CD4-positive, CD25-positive, alpha-beta regulatory T cell (primary cell): ENCODE measurements around the gene UTF1. TPM values are rescaled to one million over a fixed set of nuclear protein-coding genes. Genes with fewer than 3 reads are reported as not detected.

Source experiments
- ATAC-seq, 2 donors: fragments of 150-1000 bp; cut with Tn5 transposase; one replicate each; pipeline ENCODE4 v1.10.0; 2021; ENCODE audit warnings: low read depth in 2 of 2, moderate number of reproducible peaks in 2 of 2, moderate library complexity in 1 of 2
- DNase-seq, 3 donors: peaks; one replicate each; pipeline versions ENCODE4 v3.0.0 to v3.0.0-alpha.2; 2012 to 2022; ENCODE audit warnings: mixed read lengths in 1 of 3
- H3K27ac ChIP-seq: one replicate; pipeline ENCODE4 v1.7.0; 2013; ENCODE audit warnings: mild to moderate bottlenecking, low read length; ENCODE audit not compliant: insufficient read depth, poor library complexity, severe bottlenecking
- H3K27me3 ChIP-seq: one replicate; pipeline ENCODE4 v1.7.0; 2013; ENCODE audit warnings: low read length; ENCODE audit not compliant: control insufficient read depth, insufficient read depth
- H3K36me3 ChIP-seq: one replicate; pipeline ENCODE4 v1.7.0; 2013; ENCODE audit warnings: mild to moderate bottlenecking, low read length, moderate library complexity; ENCODE audit not compliant: control insufficient read depth, insufficient read depth
- H3K4me1 ChIP-seq: 2 replicates; pipeline ENCODE4 v1.7.0; 2013; ENCODE audit warnings: mild to moderate bottlenecking, low read length; ENCODE audit not compliant: insufficient read depth, control insufficient read depth, poor library complexity, severe bottlenecking
- H3K4me3 ChIP-seq: one replicate; pipeline ENCODE4 v1.7.0; 2013; ENCODE audit warnings: low read depth, mild to moderate bottlenecking, low read length, moderate library complexity
- H3K9me3 ChIP-seq, 2 experiments: 1 replicate in 1 of 2; 2 replicates in 1 of 2; pipeline ENCODE4 v1.7.0; 2013; ENCODE audit warnings: low read length in 2 of 2, mild to moderate bottlenecking in 1 of 2, moderate library complexity in 1 of 2; ENCODE audit not compliant: control insufficient read depth in 2 of 2
- H3K27ac Mint-ChIP-seq, 3 donors: one replicate each; pipeline ENCODE4 v1.8.0; 2020 to 2022; ENCODE audit warnings: mild to moderate bottlenecking in 3 of 3, mixed read lengths in 3 of 3, moderate library complexity in 2 of 3
- H3K27me3 Mint-ChIP-seq: one replicate; pipeline ENCODE4 v1.8.0; 2022; ENCODE audit warnings: mild to moderate bottlenecking, mixed read lengths
- H3K36me3 Mint-ChIP-seq: one replicate; pipeline ENCODE4 v1.8.0; 2020; ENCODE audit warnings: mixed read lengths
- H3K4me1 Mint-ChIP-seq, 4 donors: one replicate each; pipeline ENCODE4 v1.8.0; 2020 to 2022; ENCODE audit warnings: mixed read lengths in 4 of 4, mild to moderate bottlenecking in 1 of 4
- H3K4me3 Mint-ChIP-seq, 4 donors: one replicate each; pipeline ENCODE4 v1.8.0; 2020 to 2022; ENCODE audit warnings: mild to moderate bottlenecking in 4 of 4, mixed read lengths in 4 of 4, moderate library complexity in 3 of 4
- H3K9me3 Mint-ChIP-seq, 7 donors: one replicate each; pipeline ENCODE4 v1.8.0; 2020 to 2022; ENCODE audit warnings: mixed read lengths in 7 of 7, mild to moderate bottlenecking in 3 of 7, moderate library complexity in 2 of 7
- polyA plus RNA-seq, 4 donors: library from polyadenylated mRNA; unstranded; fragments of 300-500 nt; fragmentation: Illumina TruSeq; gene quantifications; one replicate each; pipeline ENCODE4 v1.2.3, GENCODE V29; 2021
- total RNA-seq: library from RNA; stranded (reverse); gene quantifications from one replicate; pipeline ENCODE4 v1.2.3, GENCODE V29; 2022

UTF1 gene
- total and polyA plus RNA-seq, 5 donors from 2014 or later, result not detected

GRCh38 chr10:133251388-133252222, 21.6 kb downstream of the UTF1 start:
- no peaks in the 10 kb centered on the region for H3K27me3 Mint-ChIP-seq
- Histone ChIP-seq H3K4me3 (no peak overlapping the region), H3K36me3 (no peaks in the 10 kb centered on the region), H3K27me3 (no peaks in the 10 kb centered on the region), H3K27ac (no peak overlapping the region), H3K9me3 (no peaks in the 10 kb centered on the region), H3K4me1 (no peaks in the 10 kb centered on the region)
- H3K27ac Mint-ChIP-seq, result no peak overlapping the region
- peaks cover 0 to 4% (median 0%) of the 10 kb centered on the region in 4 donors for H3K4me1 Mint-ChIP-seq
- peaks cover 0 to 2% (median 0%) of the 10 kb centered on the region in 7 donors for H3K9me3 Mint-ChIP-seq
- ATAC-seq (no peak), DNase-seq (no peak)
- H3K36me3 Mint-ChIP-seq, result no peaks in the 10 kb centered on the region
- no peak overlapping the region for H3K4me3 Mint-ChIP-seq

GRCh38 chr10:133252223-133252552, 22.2 kb downstream of the UTF1 start:
- no peak overlapping the region for H3K4me3 Mint-ChIP-seq
- H3K27ac ChIP-seq, result no peak overlapping the region
- ATAC-seq, result no peak
- peaks cover 0 to 2% (median 0%) of the 10 kb centered on the region in 7 donors for H3K9me3 Mint-ChIP-seq
- peaks cover 0 to 7% (median 0%) of the 10 kb centered on the region in 4 donors for H3K4me1 Mint-ChIP-seq
- H3K27me3 Mint-ChIP-seq, result no peaks in the 10 kb centered on the region
- peaks cover 3% of the 10 kb centered on the region for H3K4me1 ChIP-seq
- no peaks in the 10 kb centered on the region for H3K27me3 ChIP-seq
- H3K27ac Mint-ChIP-seq, result no peak overlapping the region
- H3K36me3 ChIP-seq, result no peaks in the 10 kb centered on the region
- H3K4me3 ChIP-seq, result no peak overlapping the region
- no peaks in the 10 kb centered on the region for H3K9me3 ChIP-seq
- no peaks in the 10 kb centered on the region for H3K36me3 Mint-ChIP-seq
- no peak for DNase-seq

- ATAC-seq (no peak), DNase-seq (no peak)
- Histone ChIP-seq H3K27me3 (no peaks in the 10 kb centered on the region), H3K4me3 (no peak overlapping the region), H3K9me3 (no peaks in the 10 kb centered on the region), H3K36me3 (no peaks in the 10 kb centered on the region), H3K27ac (no peak overlapping the region), H3K4me1 (peaks cover 15% of the 10 kb centered on the region)
- peaks cover 0 to 2% (median 0%) of the 10 kb centered on the region in 7 donors for H3K9me3 Mint-ChIP-seq
- peaks cover 0 to 19% (median 0%) of the 10 kb centered on the region in 4 donors for H3K4me1 Mint-ChIP-seq
- H3K4me3 Mint-ChIP-seq, result no peak overlapping the region
- H3K36me3 Mint-ChIP-seq, result no peaks in the 10 kb centered on the region
- H3K27me3 Mint-ChIP-seq, result no peaks in the 10 kb centered on the region
- peak overlapping the region in 1 of 3 donors; percentile 73 for H3K27ac Mint-ChIP-seq
These were observed 23.4 kb downstream of the UTF1 start for GRCh38 chr10:133253361-133253955.

- no peak for DNase-seq
- peaks cover 27% of the 10 kb centered on the region for H3K4me1 ChIP-seq
- H3K9me3 Mint-ChIP-seq, result peaks cover 0 to 2% (median 0%) of the 10 kb centered on the region in 7 donors
- H3K27me3 ChIP-seq, result no peaks in the 10 kb centered on the region
- peaks cover 0 to 27% (median 7%) of the 10 kb centered on the region in 4 donors for H3K4me1 Mint-ChIP-seq
- H3K27ac ChIP-seq, result no peak overlapping the region
- H3K27ac Mint-ChIP-seq, result peak overlapping the region in 1 of 3 donors; percentile 18
- no peak overlapping the region for H3K4me3 ChIP-seq
- peak overlapping the region in 1 of 4 donors; percentile 22 for H3K4me3 Mint-ChIP-seq
- ATAC-seq, result no peak
- no peaks in the 10 kb centered on the region for H3K27me3 Mint-ChIP-seq
- H3K36me3 Mint-ChIP-seq, result no peaks in the 10 kb centered on the region
- no peaks in the 10 kb centered on the region for H3K36me3 ChIP-seq
- no peaks in the 10 kb centered on the region for H3K9me3 ChIP-seq
These were observed 24.6 kb downstream of the UTF1 start for GRCh38 chr10:133254421-133255120.

GRCh38 chr10:133255323-133255722, 25.3 kb downstream of the UTF1 start:
- peaks cover 32% of the 10 kb centered on the region for H3K4me1 ChIP-seq
- H3K27me3 ChIP-seq, result no peaks in the 10 kb centered on the region
- no peaks in the 10 kb centered on the region for H3K36me3 Mint-ChIP-seq
- DNase-seq (no peak), ATAC-seq (no peak)
- no peak overlapping the region for H3K4me3 Mint-ChIP-seq
- H3K4me1 Mint-ChIP-seq, result peaks cover 0 to 35% (median 12%) of the 10 kb centered on the region in 4 donors
- peaks cover 0 to 2% (median 0%) of the 10 kb centered on the region in 7 donors for H3K9me3 Mint-ChIP-seq
- no peaks in the 10 kb centered on the region for H3K27me3 Mint-ChIP-seq
- no peak overlapping the region for H3K4me3 ChIP-seq
- no peak overlapping the region for H3K27ac ChIP-seq
- no peaks in the 10 kb centered on the region for H3K9me3 ChIP-seq
- no peaks in the 10 kb centered on the region for H3K36me3 ChIP-seq
- no peak overlapping the region for H3K27ac Mint-ChIP-seq

- ATAC-seq (no peak), DNase-seq (no peak)
- Histone ChIP-seq H3K4me3 (no peak overlapping the region), H3K27ac (peak overlapping the region; percentile 75), H3K36me3 (no peaks in the 10 kb centered on the region), H3K4me1 (peaks cover 51% of the 10 kb centered on the region), H3K27me3 (no peaks in the 10 kb centered on the region), H3K9me3 (no peaks in the 10 kb centered on the region)
- H3K27me3 Mint-ChIP-seq, result no peaks in the 10 kb centered on the region
- peak overlapping the region in 2 of 3 donors; percentile 5 to 80 for H3K27ac Mint-ChIP-seq
- H3K36me3 Mint-ChIP-seq, result no peaks in the 10 kb centered on the region
- H3K4me3 Mint-ChIP-seq, result peak overlapping the region in 3 of 4 donors; percentile 7 to 49 (median 29)
- no peaks in the 10 kb centered on the region for H3K9me3 Mint-ChIP-seq
- H3K4me1 Mint-ChIP-seq, result peaks cover 0 to 50% (median 12%) of the 10 kb centered on the region in 4 donors
These were observed 27.6 kb downstream of the UTF1 start for GRCh38 chr10:133257489-133258065.

- H3K36me3 ChIP-seq, result no peaks in the 10 kb centered on the region
- Mint-ChIP-seq H3K27ac (peak overlapping the region in 2 of 3 donors; percentile 67 to 80), H3K4me1 (peaks cover 0 to 56% (median 15%) of the 10 kb centered on the region in 4 donors), H3K9me3 (no peaks in the 10 kb centered on the region), H3K4me3 (peak overlapping the region in 2 of 4 donors; percentile 29 to 31), H3K36me3 (no peaks in the 10 kb centered on the region), H3K27me3 (no peaks in the 10 kb centered on the region)
- no peaks in the 10 kb centered on the region for H3K27me3 ChIP-seq
- no peaks in the 10 kb centered on the region for H3K9me3 ChIP-seq
- H3K4me3 ChIP-seq, result no peak overlapping the region
- peak in 1 of 2 donors; percentile 10 for ATAC-seq
- H3K4me1 ChIP-seq, result peaks cover 57% of the 10 kb centered on the region
- peak in 2 of 3 donors; percentile 21 to 71 for DNase-seq
- H3K27ac ChIP-seq, result peak overlapping the region; percentile 75
These were observed 28.2 kb downstream of the UTF1 start for GRCh38 chr10:133258066-133258817.
